HG03521 (cell line): ENCODE results near the gene FAM107B.
"Not testable (repeated sequence)": the region's sequence is repeated elsewhere in the genome, so short reads cannot be mapped to it uniquely, and the experiment has no call there.

Source experiments
- ATAC-seq: cut with Tn5 transposase; IDR thresholded peaks from one replicate; pipeline ENCODE4 v1.9.1; 2021; ENCODE audit warnings: mild to moderate bottlenecking, moderate library complexity; ENCODE audit not compliant: unreplicated experiment

Gene FAM107B

DNA sequence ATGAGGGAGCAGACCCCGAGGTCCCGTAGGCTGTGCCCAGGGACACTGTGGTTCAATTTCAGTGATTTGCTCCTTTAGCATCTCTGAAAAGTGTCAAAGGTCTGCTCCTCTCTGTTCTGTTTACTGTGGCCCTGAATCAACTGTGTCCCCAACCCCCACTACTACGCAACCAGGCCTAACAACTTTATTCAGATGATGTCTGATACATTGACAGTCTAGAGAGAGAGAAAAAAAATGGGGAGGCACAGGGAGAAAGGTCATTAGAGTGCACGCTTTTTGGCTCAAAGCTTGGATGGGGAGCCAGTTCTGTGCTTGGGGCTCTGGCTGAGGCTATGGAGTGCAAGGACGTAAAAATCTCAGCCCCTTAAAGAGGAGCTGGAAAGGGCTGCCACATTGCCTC, 77.9 kb downstream of the FAM107B start:
- no peak for ATAC-seq

DNA sequence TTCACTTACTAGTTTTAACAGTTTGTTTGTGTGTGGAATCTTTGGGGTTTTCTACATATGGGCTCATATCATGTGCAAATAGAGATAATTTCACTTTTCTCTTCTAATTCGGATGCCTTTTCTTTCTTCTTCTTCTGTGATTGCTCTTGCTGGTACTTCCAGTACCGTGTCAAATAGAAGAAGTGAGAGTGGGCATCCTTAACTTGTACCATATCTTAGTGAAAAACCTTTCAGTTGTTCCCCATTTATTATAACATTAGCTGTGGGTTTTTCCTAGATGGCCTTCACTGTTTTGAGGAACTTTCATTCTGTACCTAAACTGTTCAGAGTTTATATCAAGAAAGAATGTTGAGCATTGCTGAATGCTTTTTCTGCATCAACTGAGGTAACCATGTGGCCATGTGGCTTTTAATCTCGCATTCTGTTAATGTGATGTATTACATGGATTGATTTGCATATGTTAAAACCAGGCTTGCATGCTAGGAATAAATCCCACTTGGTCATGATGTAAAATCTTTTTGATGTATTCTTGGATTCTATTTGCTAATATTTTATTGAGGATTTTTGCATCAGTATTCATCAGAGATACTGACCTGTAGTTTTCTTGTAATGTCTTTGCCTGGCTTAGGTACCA, 78.7 kb downstream of the FAM107B start:
- ATAC-seq, result no peak

DNA sequence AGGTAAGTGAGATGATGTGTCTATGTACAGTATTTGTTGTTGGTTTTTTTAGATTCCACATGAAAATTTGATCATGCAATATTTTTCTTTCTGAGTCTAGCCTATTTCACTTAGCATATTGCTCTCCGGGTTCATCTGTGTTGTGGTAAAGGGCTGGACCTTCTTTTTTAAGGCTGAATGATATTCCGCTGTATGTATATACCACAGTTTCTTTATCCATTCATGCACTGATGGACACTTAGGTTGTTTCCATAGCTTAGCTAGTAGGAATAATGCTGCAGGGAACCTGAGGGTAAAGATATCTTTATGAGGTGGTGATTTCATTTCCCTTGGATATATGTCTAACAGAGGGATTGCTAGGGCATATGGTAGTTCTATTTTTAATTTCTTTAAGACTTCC, 80.8 kb downstream of the FAM107B start:
- no peak for ATAC-seq

DNA sequence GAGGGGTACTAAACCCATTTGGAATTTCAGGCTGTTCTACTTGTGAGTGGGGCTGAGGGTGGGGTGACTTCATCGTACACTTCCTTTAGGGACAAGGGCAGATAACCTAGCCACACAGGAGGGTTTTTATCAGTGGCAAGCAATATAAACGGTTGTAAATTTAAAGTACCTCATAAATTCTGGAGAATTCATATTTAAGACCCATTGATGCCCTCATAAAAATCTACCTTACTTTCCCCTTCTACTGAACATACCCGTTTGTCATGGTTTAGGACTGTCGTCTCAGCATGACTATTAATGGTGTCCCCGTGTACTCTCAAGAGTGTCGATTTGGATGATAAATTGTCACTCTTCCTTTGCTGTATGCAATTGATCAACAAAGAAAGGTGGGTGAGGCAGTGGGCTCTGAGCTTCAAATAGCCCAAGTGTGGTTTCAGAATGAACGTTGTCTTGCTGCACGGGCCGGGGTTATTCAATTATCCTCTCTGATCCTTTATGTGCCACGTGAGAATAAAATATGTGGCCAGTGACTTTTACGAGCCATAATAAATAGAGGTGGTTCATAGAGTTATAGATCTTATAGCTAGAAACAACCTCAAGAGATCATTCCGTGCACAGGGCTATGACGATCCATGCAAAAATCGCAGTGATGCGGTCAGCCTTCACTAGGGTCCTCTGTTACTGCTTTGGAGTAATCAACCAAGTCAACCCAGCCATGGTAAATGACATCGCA, 82.2 kb downstream of the FAM107B start:
- ATAC-seq, result no peak

- ATAC-seq, result no peak
Observed at GRCh38 chr10:14691359-14691758, 83.3 kb downstream of the FAM107B start.

- no peak for ATAC-seq
Observed at GRCh38 chr10:14688606-14689005, 86.1 kb downstream of the FAM107B start.

DNA sequence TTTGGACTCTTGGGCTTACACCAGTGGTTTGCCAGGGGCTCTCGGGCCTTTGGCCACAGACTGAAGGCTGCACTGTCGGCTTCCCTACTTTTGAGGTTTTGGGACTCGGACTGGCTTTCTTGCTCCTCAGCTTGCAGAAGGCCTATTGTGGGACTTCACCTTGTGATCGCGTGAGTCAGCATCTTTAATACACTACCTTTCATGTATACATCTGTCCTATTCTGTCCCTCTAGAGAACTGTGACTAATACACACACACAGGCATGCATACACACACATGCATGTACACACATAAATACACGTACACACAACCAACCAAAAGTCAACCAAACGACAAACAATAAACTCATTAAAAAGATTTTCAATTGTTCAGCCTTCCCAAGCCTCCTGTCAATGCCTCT, 86.5 kb downstream of the FAM107B start:
- ATAC-seq, result not testable (repeated sequence)

GRCh38 chr10:14687340-14687739, 87.4 kb downstream of the FAM107B start:
- no peak for ATAC-seq

- ATAC-seq, result no peak
Observed at GRCh38 chr10:14686356-14686755, 88.3 kb downstream of the FAM107B start.

DNA sequence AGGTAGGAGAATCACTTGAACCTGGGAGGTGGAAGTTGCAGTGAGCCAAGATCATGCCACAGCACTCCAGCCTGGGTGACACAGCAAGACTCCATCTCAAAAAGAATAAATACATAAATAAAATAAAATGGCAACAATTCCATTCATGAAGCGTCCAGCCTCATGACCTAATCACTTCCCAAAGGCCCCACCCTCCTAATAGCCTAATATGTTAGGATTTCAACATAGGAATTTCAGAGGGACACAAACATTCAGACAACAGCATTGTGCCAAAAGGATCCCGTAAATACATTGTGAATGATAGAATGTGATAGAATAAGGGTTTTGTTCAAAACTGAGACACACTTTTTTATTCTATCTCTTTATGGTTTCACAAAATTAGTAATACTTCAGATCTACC, 90.3 kb downstream of the FAM107B start:
- ATAC-seq, result no peak

DNA sequence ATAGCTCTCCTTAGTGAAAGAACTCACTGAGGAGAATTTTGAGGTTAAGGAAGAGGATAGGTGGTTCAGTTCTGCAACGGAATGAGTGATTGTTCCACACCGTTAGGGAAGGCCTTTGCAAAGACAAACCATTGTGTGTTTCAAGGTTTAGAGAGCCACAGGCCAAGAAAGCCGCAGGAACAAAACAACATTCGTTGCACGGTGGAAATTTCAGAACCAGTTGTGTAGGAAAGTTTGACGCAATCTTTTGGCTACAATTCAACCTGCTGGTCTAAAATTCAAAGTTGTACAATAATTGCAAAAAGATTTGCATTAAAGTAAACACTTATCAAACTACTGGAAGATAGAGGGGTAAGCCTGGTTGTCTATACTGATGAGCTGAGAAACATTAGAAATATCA, 91.4 kb downstream of the FAM107B start:
- ATAC-seq, result no peak

- ATAC-seq, result no peak
Observed at GRCh38 chr10:14681802-14682201, 92.9 kb downstream of the FAM107B start.

- no peak for ATAC-seq
Observed at GRCh38 chr10:14681305-14681704, 93.4 kb downstream of the FAM107B start.

GRCh38 chr10:14678637-14679036, 96.1 kb downstream of the FAM107B start:
- no peak for ATAC-seq

DNA sequence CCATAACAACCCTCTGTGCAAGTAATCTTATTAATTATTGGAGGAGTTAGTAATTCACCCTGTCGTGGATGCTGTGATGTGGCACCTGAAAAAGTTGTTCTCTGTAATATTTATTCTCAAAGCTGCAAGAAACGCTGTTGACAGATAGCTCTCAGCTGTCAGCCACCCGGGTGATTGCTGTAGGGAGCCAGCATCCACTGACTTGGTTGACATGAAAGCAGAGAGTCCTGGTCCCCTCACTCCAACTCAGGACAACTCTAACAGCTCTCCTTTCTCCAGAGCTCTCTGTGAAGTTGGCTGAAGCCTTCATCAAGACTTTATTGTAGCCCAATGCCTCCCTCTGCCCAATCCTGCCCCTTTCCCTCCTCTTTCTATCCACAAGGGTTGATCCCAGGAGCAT, 98.0 kb downstream of the FAM107B start:
- no peak for ATAC-seq

- ATAC-seq, result no peak
Observed at GRCh38 chr10:14674376-14675050, 100.2 kb downstream of the FAM107B start.

DNA sequence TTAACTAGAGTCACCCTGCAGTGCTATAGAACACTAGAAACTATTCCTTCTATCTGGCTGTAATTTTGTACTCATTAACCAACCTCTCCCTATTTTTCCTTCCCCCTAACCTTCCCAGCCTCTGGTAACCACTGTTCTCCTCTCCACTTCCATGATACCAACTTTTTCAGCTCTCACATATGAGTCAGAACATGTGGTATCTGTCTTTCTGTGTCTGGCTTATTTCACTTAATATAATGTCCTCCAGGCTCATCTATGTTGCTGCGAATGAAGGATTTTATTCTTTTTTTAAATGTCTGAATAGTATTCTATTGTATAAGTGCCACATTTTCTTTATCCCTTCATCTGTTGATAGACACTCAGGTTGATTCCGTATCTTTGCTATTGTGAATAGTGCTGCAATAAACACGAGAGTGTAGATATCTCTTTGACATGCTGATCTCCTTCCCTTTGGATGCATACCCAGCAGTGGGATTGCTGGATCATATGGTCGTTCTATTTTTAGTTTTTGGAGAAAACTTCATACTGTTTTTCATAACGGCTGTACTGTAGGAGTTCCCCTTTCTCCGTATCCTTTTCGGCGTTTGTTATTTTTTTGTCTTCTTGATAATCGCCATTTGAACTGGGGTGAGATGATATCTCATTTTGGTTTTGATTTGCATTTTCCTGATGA, 101.4 kb downstream of the FAM107B start:
- ATAC-seq, result no peak

DNA sequence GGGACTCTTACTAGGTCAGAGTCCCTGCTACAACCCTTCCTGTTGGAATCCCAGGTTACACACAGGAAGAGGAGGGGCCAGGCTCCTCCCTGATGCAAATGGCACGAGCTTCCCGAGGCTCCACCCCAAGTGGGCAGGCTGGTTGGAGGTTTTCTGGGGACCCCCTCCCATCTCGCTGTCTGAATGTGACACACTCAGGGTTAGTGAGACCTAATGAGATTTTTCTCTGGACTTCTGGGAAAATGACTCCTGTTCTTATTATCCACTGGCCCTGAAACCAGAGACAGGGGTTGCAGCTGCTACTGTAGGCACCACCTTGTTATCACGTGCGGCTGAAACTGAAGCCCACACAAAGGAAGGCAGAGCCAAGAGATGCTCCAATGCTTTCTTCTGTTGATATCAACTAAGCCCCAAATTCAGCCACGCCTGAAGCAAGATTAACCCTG, 103.3 kb downstream of the FAM107B start:
- ATAC-seq, result no peak

GRCh38 chr10:14670551-14671240, 104.0 kb downstream of the FAM107B start:
- no peak for ATAC-seq

DNA sequence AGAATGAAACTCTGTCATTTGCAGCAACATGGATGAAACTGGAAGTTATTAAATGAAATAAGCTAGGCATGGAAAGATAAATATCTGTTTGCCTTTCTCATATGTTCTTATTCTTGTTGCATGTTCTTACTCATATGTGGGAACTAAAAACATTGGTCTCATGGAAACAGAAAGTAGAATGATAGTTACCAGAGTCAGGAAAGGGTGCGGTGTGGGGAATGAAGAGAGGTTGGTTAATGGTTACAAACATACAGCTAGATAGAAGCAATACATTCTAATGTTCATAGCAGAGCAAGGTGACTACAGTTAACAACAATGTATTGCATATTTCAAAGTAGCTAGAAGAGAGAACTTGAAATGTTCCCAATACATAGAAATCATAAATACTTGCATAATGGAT, 105.1 kb downstream of the FAM107B start:
- no peak for ATAC-seq

DNA sequence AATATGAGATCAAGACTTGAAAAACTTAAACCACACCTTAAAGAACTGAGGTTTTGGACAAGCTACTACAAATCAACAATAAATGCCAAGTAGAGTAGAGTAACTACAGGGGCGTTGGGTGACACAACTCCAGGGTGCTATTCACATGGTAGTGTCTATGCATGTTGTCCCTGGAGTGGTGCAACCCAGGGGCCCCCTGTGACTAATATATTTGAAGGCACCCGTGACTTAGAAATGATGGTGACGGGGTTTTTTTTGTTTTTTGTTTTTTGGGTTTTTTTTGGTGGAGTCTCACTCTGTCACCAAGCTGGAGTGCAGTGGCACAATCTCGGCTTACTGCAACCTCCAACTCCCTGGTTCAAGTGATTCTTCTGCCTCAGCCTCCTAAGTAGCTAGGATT, 106.9 kb downstream of the FAM107B start:
- no peak for ATAC-seq
